Activated CD4-positive, alpha-beta T cell treated with anti-CD3 and anti-CD28 coated beads, Interleukin-2, amount 50 U/mL, for 48 hours (primary cell): ENCODE measurements around the gene RHPN2.
"Not testable (repeated sequence)": the region's sequence is repeated elsewhere in the genome, so short reads cannot be mapped to it uniquely, and the experiment has no call there.

Experiments used
- DNase-seq, 2 experiments: peaks; one replicate each; pipeline ENCODE4 v3.0.0-alpha.2; 2020

Gene RHPN2

GRCh38 chr19:33063753-33064457, 783 bp downstream of the RHPN2 start:
- DNase-seq, result peak; percentile 3 to 30

- DNase-seq, result no peak
These were observed 1.3 kb downstream of the RHPN2 start for GRCh38 chr19:33063356-33063752.

- DNase-seq, result no peak
These were observed 1.8 kb downstream of the RHPN2 start for GRCh38 chr19:33062902-33063301.

- no peak for DNase-seq
These were observed 4.1 kb downstream of the RHPN2 start for GRCh38 chr19:33060586-33060985.

- no peak for DNase-seq
These were observed 9.0 kb downstream of the RHPN2 start for GRCh38 chr19:33055718-33056117.

- DNase-seq, result no peak
These were observed 10.1 kb downstream of the RHPN2 start for GRCh38 chr19:33054623-33055022.

GRCh38 chr19:33052352-33052972, 12.2 kb downstream of the RHPN2 start:
- no peak for DNase-seq

- DNase-seq, result no peak
These were observed 14.6 kb downstream of the RHPN2 start for GRCh38 chr19:33050110-33050509.

GRCh38 chr19:33048806-33049676, 15.6 kb downstream of the RHPN2 start:
- DNase-seq, result no peak

GRCh38 chr19:33047422-33047821, 17.3 kb downstream of the RHPN2 start:
- no peak for DNase-seq

GRCh38 chr19:33041828-33042160, 22.9 kb downstream of the RHPN2 start:
- DNase-seq, result not testable (repeated sequence)

GRCh38 chr19:33040994-33041827, 23.5 kb downstream of the RHPN2 start:
- DNase-seq, result no peak

GRCh38 chr19:33039815-33040214, 24.9 kb downstream of the RHPN2 start:
- DNase-seq, result no peak

- DNase-seq, result no peak
These were observed 25.5 kb downstream of the RHPN2 start for GRCh38 chr19:33039108-33039599.

GRCh38 chr19:33037168-33038025, 27.3 kb downstream of the RHPN2 start:
- peak; percentile 10 to 37 for DNase-seq

GRCh38 chr19:33036370-33037167, 28.1 kb downstream of the RHPN2 start:
- DNase-seq, result not testable (repeated sequence)

GRCh38 chr19:33035461-33035860, 29.2 kb downstream of the RHPN2 start:
- no peak for DNase-seq

- DNase-seq, result no peak
These were observed 32.4 kb downstream of the RHPN2 start for GRCh38 chr19:33032218-33032781.

- DNase-seq, result no peak
These were observed 34.9 kb downstream of the RHPN2 start for GRCh38 chr19:33029746-33030303.

- not testable (repeated sequence) for DNase-seq
These were observed 38.1 kb downstream of the RHPN2 start for GRCh38 chr19:33026602-33027001.
